UCSD-AML1 (cell line): ENCODE results near the gene AMN.

Experiments
- DNase-seq: peaks from one replicate; lab custom pipeline; 2025; ENCODE audit not compliant: unreplicated experiment; lab: John Stamatoyannopoulos, UW

The AMN gene

GRCh38 chr14:102943454-102943853, 21.0 kb downstream of the AMN start:
- no peak for DNase-seq

DNA sequence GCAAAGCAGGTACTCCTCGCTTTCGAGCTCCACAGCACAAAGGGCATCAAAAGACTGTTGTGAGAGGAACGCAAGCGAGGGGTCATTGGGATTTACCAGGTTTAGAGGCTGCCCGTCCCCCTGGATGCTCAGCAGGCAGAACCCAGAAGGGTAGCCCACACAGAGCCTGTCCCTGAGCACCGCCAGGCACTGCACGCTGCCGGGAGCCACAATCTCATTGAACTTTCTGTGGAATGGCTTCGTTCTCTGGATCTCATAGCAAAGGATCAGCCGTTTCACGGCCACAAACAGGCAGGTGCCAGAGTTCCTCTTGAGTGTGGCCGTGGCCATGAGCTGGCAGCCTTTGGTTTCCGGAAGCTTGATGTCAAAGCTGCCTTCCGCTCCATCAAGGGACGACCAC, 21.5 kb downstream of the AMN start:
- DNase-seq: no peak

DNA sequence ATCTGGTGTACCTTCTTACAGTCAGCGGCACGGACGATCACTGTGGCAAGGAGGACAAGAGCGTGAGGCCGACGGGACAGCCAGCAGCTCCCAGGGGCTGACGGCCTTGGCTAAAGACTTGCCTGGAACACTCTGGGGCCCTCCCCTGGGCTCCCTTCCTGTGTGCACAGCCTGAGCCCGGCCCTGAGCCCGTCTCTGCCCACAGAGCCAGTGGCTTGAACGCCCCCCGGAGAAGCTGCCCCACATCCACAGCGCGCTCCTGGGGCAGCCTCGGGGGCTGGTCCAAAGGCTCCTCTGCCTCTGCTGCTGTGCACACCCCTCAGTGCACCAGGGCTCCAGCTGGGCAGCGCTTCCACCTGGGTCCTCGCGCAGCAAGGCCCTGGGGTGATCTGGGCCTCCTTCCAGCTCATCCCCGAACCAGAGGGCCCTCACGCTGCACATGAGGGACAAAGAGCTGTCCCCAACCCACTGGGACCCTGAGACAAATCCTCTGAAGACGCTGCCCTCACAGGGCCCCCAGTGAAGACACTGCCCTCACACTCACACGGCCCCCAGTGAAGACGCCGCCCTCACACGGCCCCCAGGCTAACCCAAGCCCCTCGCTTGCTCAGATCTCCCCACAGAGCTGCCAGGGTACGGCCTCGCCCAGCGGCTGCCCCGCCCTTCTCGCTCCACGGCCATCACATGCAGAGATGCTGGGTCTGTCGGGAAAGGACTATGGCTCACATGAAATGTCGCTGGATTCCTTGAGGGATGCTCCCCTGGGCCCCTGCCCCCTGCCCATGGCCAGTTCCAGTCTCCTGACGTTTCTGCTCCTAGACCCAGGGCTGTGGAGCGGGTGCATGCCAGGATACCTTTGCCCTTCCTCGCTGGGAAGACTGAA, 22.2 kb downstream of the AMN start:
- DNase-seq: no peak

DNA sequence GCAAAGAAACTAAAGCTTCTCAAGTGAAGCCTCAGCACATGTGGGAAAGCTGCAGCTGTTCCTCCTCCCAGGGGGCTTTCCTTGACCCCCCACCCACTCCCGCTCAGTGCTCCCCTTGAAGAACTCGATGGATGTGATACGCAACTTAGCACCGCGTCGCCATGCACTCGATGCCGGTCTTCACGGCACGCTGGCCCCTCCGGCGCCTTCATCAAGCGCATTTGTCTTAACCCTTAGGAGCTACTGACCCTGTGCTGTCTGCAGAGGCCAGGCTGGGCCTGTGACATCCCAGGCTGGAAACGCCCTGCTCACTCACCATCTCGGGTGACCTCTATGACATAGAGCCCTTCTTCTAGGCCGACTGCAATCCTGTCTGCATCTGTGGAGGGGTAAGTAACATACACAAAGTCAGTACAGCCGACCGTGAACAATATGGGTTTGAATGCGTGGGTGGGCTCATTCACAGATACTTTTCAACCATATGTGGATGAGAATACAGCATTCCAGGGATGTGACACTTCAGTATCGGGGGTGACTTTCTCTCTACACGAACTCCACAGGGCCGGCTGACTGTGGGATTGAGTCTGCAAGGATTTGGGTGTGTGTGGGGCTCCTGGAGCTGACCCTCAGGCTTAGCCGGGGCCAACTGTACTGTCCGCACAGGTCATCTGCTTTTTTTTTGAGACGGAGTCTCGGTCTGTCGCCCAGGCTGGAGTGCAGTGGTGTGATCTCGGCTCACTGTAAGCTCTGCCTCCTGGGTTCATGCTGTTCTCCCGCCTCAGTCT, 23.1 kb downstream of the AMN start:
- no peak for DNase-seq

GRCh38 chr14:102947321-102948103, 25.0 kb downstream of the AMN start:
- DNase-seq: no peak

DNA sequence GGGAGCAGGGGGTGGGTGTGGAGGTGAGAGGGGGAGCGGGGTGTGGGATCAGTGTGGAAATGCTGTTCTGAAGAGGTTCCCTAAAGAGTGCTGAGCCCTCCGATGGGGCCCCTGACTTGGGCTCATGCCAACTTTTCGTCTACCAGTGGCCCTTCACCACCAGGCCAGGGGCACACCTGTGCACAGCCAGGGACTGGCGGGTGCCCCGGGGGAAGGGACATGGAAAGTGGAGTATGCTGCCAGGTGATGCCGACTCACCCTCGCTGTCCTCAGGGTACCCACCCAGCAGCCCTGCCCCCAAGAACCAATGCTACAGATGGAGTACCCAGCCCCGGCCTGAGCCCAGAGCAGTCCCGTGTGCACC, 26.2 kb downstream of the AMN start:
- DNase-seq: no peak

GRCh38 chr14:102949062-102949800, 26.8 kb downstream of the AMN start:
- DNase-seq: no peak

- no peak for DNase-seq
Measured at GRCh38 chr14:102949801-102950451, 27.5 kb downstream of the AMN start.

GRCh38 chr14:102951034-102951433, 28.6 kb downstream of the AMN start:
- no peak for DNase-seq

- no peak for DNase-seq
Measured at GRCh38 chr14:102951799-102952198, 29.3 kb downstream of the AMN start.

DNA sequence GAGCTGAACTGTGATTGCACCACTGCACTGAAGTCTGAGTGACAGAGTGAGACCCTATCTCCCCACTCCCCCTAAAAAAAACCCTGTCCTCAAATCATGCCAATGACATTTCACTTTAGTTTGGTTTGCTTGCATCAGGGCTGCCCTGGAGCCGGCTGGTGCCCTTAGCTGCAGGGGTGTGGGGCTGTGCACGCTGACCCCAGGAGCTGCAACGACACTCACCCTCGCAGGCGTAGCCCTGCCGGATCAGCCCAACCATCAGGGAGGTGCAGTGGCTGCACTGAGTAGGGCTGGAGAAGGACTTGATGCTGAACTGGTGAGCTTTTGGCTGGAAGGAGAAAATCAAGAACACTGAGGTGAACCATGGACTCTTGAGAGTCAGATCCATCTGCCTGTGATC, 29.8 kb downstream of the AMN start:
- DNase-seq: no peak

DNA sequence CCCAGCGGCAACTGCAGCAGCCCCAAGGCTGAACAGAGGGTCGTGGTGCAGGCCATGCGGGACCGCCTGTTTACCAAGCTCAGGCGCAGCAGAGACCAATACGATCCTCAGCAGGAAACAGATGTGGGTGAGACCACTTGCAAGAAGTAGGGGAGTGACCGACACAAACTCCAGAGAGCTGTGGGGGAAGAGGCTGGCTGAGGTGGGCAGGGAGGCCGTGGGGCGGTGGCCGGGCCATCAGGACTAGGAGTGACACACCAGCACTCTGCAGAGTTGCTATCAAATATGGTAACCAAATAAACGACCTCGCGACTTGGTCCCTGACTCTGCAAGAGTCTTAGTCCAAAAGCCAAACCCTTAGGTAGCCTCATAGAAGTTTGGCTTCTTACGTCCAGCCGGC, 30.6 kb downstream of the AMN start:
- no peak for DNase-seq

DNA sequence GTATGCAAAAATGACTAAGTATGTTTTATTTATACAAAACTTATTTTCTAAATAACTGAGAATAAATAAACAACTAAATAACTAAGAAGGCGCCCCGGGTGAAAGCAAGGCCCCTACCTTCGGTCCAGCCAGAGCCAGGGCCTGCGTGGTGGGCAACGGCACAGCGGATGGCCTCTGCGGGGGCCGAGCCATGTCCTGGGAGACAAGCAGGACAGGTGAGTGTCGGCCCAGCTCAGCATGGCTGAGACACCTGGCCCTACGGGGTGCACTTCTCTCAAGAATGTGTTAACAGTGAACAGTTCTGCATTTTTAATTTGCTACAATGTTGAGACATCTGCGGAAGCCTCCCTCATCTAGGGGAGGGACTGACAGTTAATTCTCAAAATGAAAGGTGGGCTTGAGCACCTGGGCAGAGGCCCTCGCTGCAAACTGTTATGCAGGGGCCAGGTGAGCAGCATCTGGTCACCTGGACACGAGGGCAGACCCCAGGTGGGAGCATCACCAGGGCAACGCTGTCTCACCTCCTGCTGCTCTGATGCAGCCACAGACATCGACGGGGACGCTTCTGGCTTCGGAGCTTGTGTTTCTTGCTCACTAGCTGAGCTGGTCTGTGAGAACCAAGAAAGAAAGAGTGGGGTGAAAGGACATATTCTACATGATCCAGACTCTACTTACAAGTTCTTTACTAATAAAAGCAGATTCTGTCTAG, 31.8 kb downstream of the AMN start:
- DNase-seq: no peak

DNA sequence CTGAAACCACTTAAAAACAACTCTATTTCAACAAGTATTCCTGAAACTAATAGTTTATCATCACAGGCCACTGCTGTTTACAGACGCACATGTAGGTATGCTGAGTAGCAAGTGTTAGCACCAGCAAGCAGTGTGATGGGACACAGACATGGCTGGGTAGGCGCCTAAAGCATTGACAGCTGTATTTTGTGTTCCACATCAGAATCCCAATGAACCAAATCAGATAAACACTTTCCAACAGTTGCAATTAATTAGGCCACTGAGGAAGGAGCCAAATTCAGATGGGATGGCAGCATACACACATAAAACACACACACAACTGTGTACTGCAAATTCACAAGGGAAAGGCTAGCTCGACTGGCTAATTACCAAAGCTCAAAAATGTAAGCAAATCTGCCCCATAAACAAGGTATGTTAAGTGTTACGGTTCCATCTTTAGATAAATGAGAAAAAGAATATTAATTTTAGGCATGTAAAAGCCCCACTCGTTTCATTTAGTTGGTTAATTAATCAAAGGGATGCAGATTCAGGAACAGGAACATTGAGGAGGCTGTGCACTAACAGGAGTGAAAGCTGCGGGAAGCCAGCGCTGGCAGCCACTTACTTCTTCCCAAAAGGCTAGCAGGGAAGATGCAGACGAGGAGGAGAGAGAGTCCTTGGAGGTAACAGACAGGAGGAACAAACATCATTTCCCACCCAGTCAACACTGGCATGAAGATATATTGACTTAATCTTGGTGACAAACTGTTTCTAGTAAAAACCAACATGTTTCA, 33.4 kb downstream of the AMN start:
- DNase-seq: no peak

GRCh38 chr14:102957222-102957621, 34.8 kb downstream of the AMN start:
- no peak for DNase-seq

GRCh38 chr14:102958461-102958860, 36.0 kb downstream of the AMN start:
- DNase-seq: no peak

DNA sequence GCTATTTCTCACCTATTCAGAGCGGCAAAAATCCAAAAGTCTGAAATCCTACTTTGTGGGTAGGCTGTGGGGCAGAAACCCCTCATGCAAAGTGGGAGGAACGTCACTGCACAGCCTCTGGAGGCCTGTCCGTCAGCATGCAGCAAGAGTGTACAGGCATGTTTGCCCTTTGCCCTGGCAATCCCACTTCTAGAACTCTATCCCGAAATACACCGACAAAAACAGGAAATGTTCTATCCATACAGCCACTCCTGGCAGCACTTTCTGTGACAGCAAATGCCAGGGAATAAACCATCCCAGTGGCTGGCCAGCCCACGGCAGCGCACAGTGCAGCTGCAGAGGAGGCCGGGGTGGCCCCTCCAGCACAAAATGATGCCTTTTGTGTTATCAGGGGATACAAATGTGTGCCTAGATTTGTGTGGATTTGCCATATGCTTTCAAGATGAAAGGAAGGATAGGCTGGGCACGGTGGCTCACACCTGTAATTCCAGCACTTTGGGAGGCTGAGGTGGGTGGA, 39.7 kb downstream of the AMN start:
- no peak for DNase-seq

DNA sequence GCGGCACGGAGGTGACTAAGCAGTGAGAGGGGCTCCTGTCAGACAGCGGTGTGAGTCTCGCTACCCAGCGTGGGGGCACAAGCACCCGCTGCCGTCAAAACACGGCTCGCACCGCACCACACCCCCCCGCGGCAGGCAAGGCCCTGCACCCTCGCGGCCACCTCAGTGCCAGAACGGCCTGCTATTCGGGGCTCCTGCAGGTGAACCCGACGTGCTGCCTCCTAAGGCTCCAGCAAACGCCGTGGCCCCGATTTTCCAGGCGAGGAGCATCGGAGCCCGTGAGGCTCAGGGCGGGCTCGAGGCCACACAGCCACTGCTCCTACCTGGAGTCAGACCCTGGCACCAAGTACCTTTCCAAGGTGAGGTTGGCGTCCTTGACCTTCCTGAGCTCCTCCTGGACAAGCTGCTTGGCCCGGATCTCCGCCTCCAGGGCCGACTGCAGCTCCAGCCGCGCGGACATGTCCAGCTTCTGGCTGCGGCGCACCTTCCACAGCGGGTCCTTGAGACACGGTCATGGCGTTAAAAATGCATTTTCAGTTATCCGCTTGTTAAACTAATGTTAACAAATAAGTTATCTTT, 41.8 kb downstream of the AMN start:
- DNase-seq: no peak
